ENCODE data around the gene MYRIP. TPM values are rescaled to one million over a fixed set of nuclear protein-coding genes. Genes with fewer than 3 reads are reported as not detected.

Gene MYRIP
- total RNA-seq, 1 donor from 2014 or later = 2.3 TPM

- DNase-seq (ENCODE audit: extremely low read depth, low read depth, low spot score) = no peak
These were observed 151.8 kb downstream of the MYRIP start for GRCh38 chr3:39961230-39961629.

- DNase-seq (ENCODE audit: extremely low read depth, low read depth, low spot score) = no peak
These were observed 153.2 kb downstream of the MYRIP start for GRCh38 chr3:39962581-39962980.

- no peak for DNase-seq (ENCODE audit: extremely low read depth, low read depth, low spot score)
These were observed 156.1 kb downstream of the MYRIP start for GRCh38 chr3:39965461-39965860.

- no peak for DNase-seq (ENCODE audit: extremely low read depth, low read depth, low spot score)
These were observed 156.6 kb downstream of the MYRIP start for GRCh38 chr3:39965997-39966396.

- DNase-seq (ENCODE audit: extremely low read depth, low read depth, low spot score) = no peak
These were observed 161.6 kb downstream of the MYRIP start for GRCh38 chr3:39970982-39971381.

- no peak for DNase-seq (ENCODE audit: extremely low read depth, low read depth, low spot score)
These were observed 162.2 kb downstream of the MYRIP start for GRCh38 chr3:39971559-39972031.

GRCh38 chr3:39972508-39972907 is 163.1 kb downstream of the MYRIP start:
- DNase-seq (ENCODE audit: extremely low read depth, low read depth, low spot score) = no peak

- DNase-seq (ENCODE audit: extremely low read depth, low read depth, low spot score) = no peak
These were observed 167.8 kb downstream of the MYRIP start for GRCh38 chr3:39977058-39977794.

GRCh38 chr3:39978308-39978707 is 168.9 kb downstream of the MYRIP start:
- no peak for DNase-seq (ENCODE audit: extremely low read depth, low read depth, low spot score)

- no peak for DNase-seq (ENCODE audit: extremely low read depth, low read depth, low spot score)
These were observed 170.6 kb downstream of the MYRIP start for GRCh38 chr3:39980058-39980457.

- no peak for DNase-seq (ENCODE audit: extremely low read depth, low read depth, low spot score)
These were observed 171.4 kb downstream of the MYRIP start for GRCh38 chr3:39980781-39981180.

GRCh38 chr3:39981547-39982184 is 172.3 kb downstream of the MYRIP start:
- no peak for DNase-seq (ENCODE audit: extremely low read depth, low read depth, low spot score)

- DNase-seq (ENCODE audit: extremely low read depth, low read depth, low spot score) = no peak
These were observed 173.4 kb downstream of the MYRIP start for GRCh38 chr3:39982665-39983357.

- DNase-seq (ENCODE audit: extremely low read depth, low read depth, low spot score) = no peak
These were observed 180.3 kb downstream of the MYRIP start for GRCh38 chr3:39989746-39990145.

- DNase-seq (ENCODE audit: extremely low read depth, low read depth, low spot score) = peak; percentile 70
These were observed 181.1 kb downstream of the MYRIP start for GRCh38 chr3:39990532-39990931.

GRCh38 chr3:40008796-40009195 is 199.4 kb downstream of the MYRIP start:
- DNase-seq (ENCODE audit: extremely low read depth, low read depth, low spot score) = no peak

- no peak for DNase-seq (ENCODE audit: extremely low read depth, low read depth, low spot score)
These were observed 200.6 kb downstream of the MYRIP start for GRCh38 chr3:40009991-40010390.

GRCh38 chr3:40012381-40012780 is 203.0 kb downstream of the MYRIP start:
- no peak for DNase-seq (ENCODE audit: extremely low read depth, low read depth, low spot score)

- no peak for DNase-seq (ENCODE audit: extremely low read depth, low read depth, low spot score)
These were observed 207.0 kb downstream of the MYRIP start for GRCh38 chr3:40016391-40016790.

GRCh38 chr3:40018369-40018768 is 209.0 kb downstream of the MYRIP start:
- no peak for DNase-seq (ENCODE audit: extremely low read depth, low read depth, low spot score)

- no peak for DNase-seq (ENCODE audit: extremely low read depth, low read depth, low spot score)
These were observed 210.0 kb downstream of the MYRIP start for GRCh38 chr3:40019376-40019775.

- no peak for DNase-seq (ENCODE audit: extremely low read depth, low read depth, low spot score)
These were observed 211.3 kb downstream of the MYRIP start for GRCh38 chr3:40020689-40021088.

Data from glomerular endothelial cell (primary cell).